ENCODE measurements around the gene TUBAL3.

GRCh38 chr10:5381187-5381586 is 23.4 kb downstream of the TUBAL3 start:
- TF ChIP-seq, protein P1, sequence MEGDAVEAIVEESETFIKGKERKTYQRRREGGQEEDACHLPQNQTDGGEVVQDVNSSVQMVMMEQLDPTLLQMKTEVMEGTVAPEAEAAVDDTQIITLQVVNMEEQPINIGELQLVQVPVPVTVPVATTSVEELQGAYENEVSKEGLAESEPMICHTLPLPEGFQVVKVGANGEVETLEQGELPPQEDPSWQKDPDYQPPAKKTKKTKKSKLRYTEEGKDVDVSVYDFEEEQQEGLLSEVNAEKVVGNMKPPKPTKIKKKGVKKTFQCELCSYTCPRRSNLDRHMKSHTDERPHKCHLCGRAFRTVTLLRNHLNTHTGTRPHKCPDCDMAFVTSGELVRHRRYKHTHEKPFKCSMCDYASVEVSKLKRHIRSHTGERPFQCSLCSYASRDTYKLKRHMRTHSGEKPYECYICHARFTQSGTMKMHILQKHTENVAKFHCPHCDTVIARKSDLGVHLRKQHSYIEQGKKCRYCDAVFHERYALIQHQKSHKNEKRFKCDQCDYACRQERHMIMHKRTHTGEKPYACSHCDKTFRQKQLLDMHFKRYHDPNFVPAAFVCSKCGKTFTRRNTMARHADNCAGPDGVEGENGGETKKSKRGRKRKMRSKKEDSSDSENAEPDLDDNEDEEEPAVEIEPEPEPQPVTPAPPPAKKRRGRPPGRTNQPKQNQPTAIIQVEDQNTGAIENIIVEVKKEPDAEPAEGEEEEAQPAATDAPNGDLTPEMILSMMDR (conservative IDR thresholded peaks at IDR 0.05; ENCODE audit: low read length), result no peak
- TF ChIP-seq EZH2phosphoT487 (IDR thresholded peaks at IDR 0.05; ENCODE audit: borderline replicate concordance), result no peak
